Neural cell (in vitro differentiated cells): ENCODE measurements around the gene COL4A1. TPM values are rescaled to one million over a fixed set of nuclear protein-coding genes. Genes with fewer than 3 reads are reported as not detected.

Source experiments
- H2AFZ ChIP-seq: fragments of 200-600, 300-800 bp; sonication (generic), shearing (Covaris generic); 2 replicates; pipeline ENCODE4 v1.6.0; 2014; ENCODE audit warnings: low read depth, mild to moderate bottlenecking, antibody characterized with exemption, low read length, moderate library complexity
- H3F3A ChIP-seq: fragments of 200-600 bp; shearing (Covaris generic); 2 replicates; pipeline ENCODE4 v1.6.1; 2016; ENCODE audit warnings: mild to moderate bottlenecking, moderate library complexity, mixed read lengths, antibody characterized with exemption, low read length; ENCODE audit not compliant: insufficient read depth, poor library complexity, severe bottlenecking
- H3K27ac ChIP-seq: fragments of 200-600, 300-800 bp; sonication (generic), shearing (Covaris generic); 2 replicates; pipeline ENCODE4 v1.5.1; 2014; ENCODE audit warnings: mild to moderate bottlenecking, low read length, moderate library complexity
- H3K27me3 ChIP-seq: fragments of 300-800, 200-600 bp; sonication (generic), shearing (Covaris generic); 2 replicates; pipeline ENCODE4 v1.6.0; 2014; ENCODE audit warnings: mild to moderate bottlenecking, low read depth, low read length, moderate library complexity; ENCODE audit not compliant: insufficient read depth
- H3K36me3 ChIP-seq: fragments of 300-800, 200-600 bp; sonication (generic), shearing (Covaris generic); 2 replicates; pipeline ENCODE4 v1.5.1; 2014; ENCODE audit warnings: mild to moderate bottlenecking, antibody characterized with exemption, low read length, moderate library complexity; ENCODE audit not compliant: insufficient read depth
- H3K4me2 ChIP-seq: fragments of 300-800, 200-600 bp; sonication (generic), shearing (Covaris generic); 2 replicates; pipeline ENCODE4 v1.6.0; 2014; ENCODE audit warnings: mild to moderate bottlenecking, low read length
- H3K4me3 ChIP-seq: fragments of 300-800, 200-600 bp; sonication (generic), shearing (Covaris generic); 2 replicates; pipeline ENCODE4 v1.5.1; 2014; ENCODE audit warnings: mild to moderate bottlenecking, low read length, moderate library complexity
- H3K79me2 ChIP-seq: fragments of 200-600 bp; shearing (Covaris generic); replicated peaks from 2 replicates; pipeline ENCODE4 v1.6.0; 2014; ENCODE audit warnings: mild to moderate bottlenecking, low read length, moderate library complexity; ENCODE audit not compliant: insufficient read depth
- H3K9ac ChIP-seq: fragments of 300-800, 200-600 bp; sonication (generic), shearing (Covaris generic); 2 replicates; pipeline ENCODE4 v1.6.1; 2016; ENCODE audit warnings: mild to moderate bottlenecking, low read length, mixed read lengths
- H3K9me2 ChIP-seq: fragments of 200-600 bp; shearing (Covaris generic); 2 replicates; pipeline ENCODE4 v1.6.1; 2016; ENCODE audit warnings: mild to moderate bottlenecking, low read length, mixed read lengths; ENCODE audit not compliant: insufficient read depth
- H3K9me3 ChIP-seq: fragments of 200-600, 300-800 bp; sonication (generic), shearing (Covaris generic); 2 replicates; pipeline ENCODE4 v1.6.1; 2016; ENCODE audit warnings: mild to moderate bottlenecking, mixed run types, low read length, moderate library complexity, mixed read lengths
- H4K20me1 ChIP-seq: fragments of 200-600 bp; shearing (Covaris generic); 2 replicates; pipeline ENCODE4 v1.6.1; 2016; ENCODE audit warnings: mild to moderate bottlenecking, mixed run types; ENCODE audit not compliant: insufficient read depth
- CTCF ChIP-seq: fragments of 450-650 bp; IDR thresholded peaks from 2 replicates; pipeline ENCODE4 v1.5.1; 2014; ENCODE audit warnings: antibody characterized with exemption, mild to moderate bottlenecking, moderate library complexity; ENCODE audit not compliant: poor library complexity, severe bottlenecking
- EP300 ChIP-seq: fragments of 450-650 bp; conservative IDR thresholded peaks from 2 replicates; pipeline ENCODE4 v1.6.1; 2014; ENCODE audit warnings: antibody characterized with exemption, mild to moderate bottlenecking, moderate library complexity; ENCODE audit not compliant: poor library complexity, severe bottlenecking
- EZH2 ChIP-seq: fragments of 200-600, 300-800 bp; shearing (Covaris generic), sonication (generic); IDR thresholded peaks from 2 replicates; pipeline ENCODE4 v1.6.1; 2014; ENCODE audit warnings: antibody characterized with exemption, low read length, borderline replicate concordance, mild to moderate bottlenecking; ENCODE audit not compliant: insufficient read depth, poor library complexity, severe bottlenecking
- POLR2AphosphoS5 ChIP-seq: IDR thresholded peaks from 2 replicates; pipeline ENCODE4 v1.6.1; 2012
- RAD21 ChIP-seq: fragments of 450-650 bp; conservative IDR thresholded peaks from 2 replicates; pipeline ENCODE4 v1.6.1; 2014; ENCODE audit warnings: antibody characterized with exemption, mild to moderate bottlenecking, moderate library complexity
- TAF1 ChIP-seq: IDR thresholded peaks from 2 replicates; pipeline ENCODE4 v1.6.1; 2012; ENCODE audit warnings: low read depth
- polyA plus RNA-seq: library from polyadenylated mRNA; depleted of rRNA; stranded (reverse); fragments of >200 nt; gene quantifications from 2 replicates; pipeline ENCODE4 v1.2.3, GENCODE V29; 2014
- TF ChIP-seq, protein P1 (sequence below): IDR thresholded peaks from 2 replicates; pipeline ENCODE4 v1.6.1; 2012; ENCODE audit warnings: borderline replicate concordance

COL4A1 gene
- polyA plus RNA-seq, 1 donor from 2014 or later = 13.1 TPM

DNA sequence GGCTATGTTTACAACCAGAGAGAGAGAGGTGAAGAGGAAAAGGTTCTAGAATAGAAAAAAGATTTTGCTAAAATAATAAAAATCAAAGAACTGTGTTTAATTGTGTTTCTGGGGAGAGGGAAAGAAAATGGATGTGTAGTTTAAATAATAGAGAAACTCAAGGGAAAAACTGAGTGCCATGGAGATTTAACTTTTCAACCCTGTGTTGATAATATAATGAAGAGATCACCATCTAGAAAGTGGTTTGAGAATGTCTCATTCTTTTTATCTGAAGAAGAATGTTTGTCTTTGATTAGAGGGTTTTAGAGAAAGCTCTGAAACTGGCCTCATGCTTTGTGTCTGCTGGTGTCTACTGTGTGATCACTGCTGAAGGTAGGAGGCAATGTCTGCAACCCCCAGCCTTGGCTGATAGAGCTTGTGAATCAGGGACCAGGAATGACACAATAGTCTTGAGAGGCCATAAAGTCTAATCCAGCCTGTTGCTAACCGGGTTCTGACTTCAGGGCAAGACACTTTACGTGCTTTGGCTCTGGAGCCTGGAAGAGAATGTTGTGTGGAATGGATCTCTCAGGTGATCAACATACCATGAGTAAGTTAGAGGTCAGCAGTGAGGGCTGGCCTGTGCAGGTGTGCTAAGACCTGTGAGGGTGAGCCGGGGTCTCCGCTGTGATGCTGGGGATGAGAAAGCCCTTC is 5.5 kb upstream of the COL4A1 start:
- Histone ChIP-seq H4K20me1 (no peaks in the 10 kb centered on the region), H3K4me2 (no peak overlapping the region), H3K36me3 (no peaks in the 10 kb centered on the region), H3K4me3 (no peak overlapping the region), H3F3A (no peaks in the 10 kb centered on the region), H3K9me2 (no peaks in the 10 kb centered on the region), H3K27me3 (peaks cover 10% of the 10 kb centered on the region), H3K9ac (no peak overlapping the region), H3K79me2 (no peaks in the 10 kb centered on the region), H2AFZ (no peak overlapping the region), H3K9me3 (no peaks in the 10 kb centered on the region), H3K27ac (no peak overlapping the region)
- TF ChIP-seq RAD21 (no peak), TAF1 (no peak), CTCF (no peak), EP300 (no peak)
- TF ChIP-seq, protein P1, sequence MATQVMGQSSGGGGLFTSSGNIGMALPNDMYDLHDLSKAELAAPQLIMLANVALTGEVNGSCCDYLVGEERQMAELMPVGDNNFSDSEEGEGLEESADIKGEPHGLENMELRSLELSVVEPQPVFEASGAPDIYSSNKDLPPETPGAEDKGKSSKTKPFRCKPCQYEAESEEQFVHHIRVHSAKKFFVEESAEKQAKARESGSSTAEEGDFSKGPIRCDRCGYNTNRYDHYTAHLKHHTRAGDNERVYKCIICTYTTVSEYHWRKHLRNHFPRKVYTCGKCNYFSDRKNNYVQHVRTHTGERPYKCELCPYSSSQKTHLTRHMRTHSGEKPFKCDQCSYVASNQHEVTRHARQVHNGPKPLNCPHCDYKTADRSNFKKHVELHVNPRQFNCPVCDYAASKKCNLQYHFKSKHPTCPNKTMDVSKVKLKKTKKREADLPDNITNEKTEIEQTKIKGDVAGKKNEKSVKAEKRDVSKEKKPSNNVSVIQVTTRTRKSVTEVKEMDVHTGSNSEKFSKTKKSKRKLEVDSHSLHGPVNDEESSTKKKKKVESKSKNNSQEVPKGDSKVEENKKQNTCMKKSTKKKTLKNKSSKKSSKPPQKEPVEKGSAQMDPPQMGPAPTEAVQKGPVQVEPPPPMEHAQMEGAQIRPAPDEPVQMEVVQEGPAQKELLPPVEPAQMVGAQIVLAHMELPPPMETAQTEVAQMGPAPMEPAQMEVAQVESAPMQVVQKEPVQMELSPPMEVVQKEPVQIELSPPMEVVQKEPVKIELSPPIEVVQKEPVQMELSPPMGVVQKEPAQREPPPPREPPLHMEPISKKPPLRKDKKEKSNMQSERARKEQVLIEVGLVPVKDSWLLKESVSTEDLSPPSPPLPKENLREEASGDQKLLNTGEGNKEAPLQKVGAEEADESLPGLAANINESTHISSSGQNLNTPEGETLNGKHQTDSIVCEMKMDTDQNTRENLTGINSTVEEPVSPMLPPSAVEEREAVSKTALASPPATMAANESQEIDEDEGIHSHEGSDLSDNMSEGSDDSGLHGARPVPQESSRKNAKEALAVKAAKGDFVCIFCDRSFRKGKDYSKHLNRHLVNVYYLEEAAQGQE = no peak

GRCh38 chr13:110311443-110312338 is 4.7 kb upstream of the COL4A1 start:
- H2AFZ ChIP-seq = no peak overlapping the region
- peaks cover 10% of the 10 kb centered on the region for H3K27me3 ChIP-seq
- H3K9me2 ChIP-seq = no peaks in the 10 kb centered on the region
- H3F3A ChIP-seq = no peaks in the 10 kb centered on the region
- no peaks in the 10 kb centered on the region for H3K79me2 ChIP-seq
- H3K9me3 ChIP-seq = no peaks in the 10 kb centered on the region
- H3K36me3 ChIP-seq = no peaks in the 10 kb centered on the region
- H3K4me2 ChIP-seq = no peak overlapping the region
- no peak overlapping the region for H3K9ac ChIP-seq
- TF ChIP-seq POLR2AphosphoS5 = no peak
- TF ChIP-seq EZH2 = no peak
- no peak for TF ChIP-seq EP300
- H4K20me1 ChIP-seq = no peaks in the 10 kb centered on the region
- no peak overlapping the region for H3K4me3 ChIP-seq
- no peak overlapping the region for H3K27ac ChIP-seq
